ENCODE results near the gene PIGU. TPM values are rescaled to one million over a fixed set of nuclear protein-coding genes. Genes with fewer than 3 reads are reported as not detected.

PIGU gene
- total and polyA plus RNA-seq, 2 of the 13 experiments (the other 11 are each of a cell fraction or from before 2014, with no cell fraction given): 45.5 to 231 TPM

DNA sequence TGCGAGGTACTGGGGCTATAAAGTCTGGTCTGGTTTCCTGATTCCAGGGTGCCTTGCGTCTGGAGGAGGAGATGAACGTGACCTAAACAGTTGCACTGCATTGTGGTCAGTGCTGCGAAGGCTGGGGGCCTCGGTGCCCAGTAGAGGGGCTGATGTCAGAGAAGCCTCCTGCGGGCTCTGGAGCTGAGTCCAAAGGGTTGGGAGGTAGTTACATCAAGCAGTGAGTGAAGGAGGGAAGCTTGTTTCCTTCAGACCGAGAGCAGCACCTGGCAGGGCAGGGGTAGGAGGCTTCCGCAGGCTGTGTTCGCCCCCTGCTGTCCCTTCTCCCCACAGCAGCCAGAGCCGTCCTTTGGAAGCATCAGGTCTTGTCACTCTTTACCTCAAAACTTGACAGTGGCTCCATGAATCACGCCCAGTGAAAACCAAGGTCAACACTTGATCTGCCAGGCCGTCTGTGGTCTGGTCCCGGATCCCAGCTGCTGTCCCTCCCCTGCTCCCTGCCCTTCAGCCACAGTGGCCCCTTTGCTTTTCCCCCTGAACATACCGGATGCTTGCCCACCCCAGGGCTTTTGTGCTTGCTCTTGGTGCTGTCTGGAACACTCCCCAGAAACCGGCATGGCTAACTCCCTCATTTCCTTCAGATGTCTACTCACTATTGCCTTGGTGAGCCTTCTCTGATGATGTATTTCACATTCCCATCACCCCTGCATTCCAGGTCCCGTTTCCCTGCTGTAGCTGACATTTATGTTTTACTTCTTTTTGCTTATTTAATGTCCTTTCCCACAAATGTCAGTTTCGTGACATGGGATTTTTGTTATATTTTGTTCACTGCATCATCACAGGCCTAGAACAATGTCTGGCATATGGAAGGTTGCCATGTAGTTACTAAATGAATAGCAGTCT lies 153.7 kb downstream of the PIGU start (continued):
- TF ChIP-seq ZHX1 (CRISPR knock-in tag; IDR thresholded peaks at IDR 0.05; ENCODE audit: low read depth): no peak
- TF ChIP-seq ZC3H4 (CRISPR knock-in tag; IDR thresholded peaks at IDR 0.05; ENCODE audit: borderline replicate concordance): no peak
- TF ChIP-seq STAT6 (CRISPR knock-in tag; IDR thresholded peaks at IDR 0.05; ENCODE audit: borderline replicate concordance): no peak
- peak; percentile 79; the same call in 1 of the 2 replicates for TF ChIP-seq ZNF333 (CRISPR knock-in tag; IDR thresholded peaks at IDR 0.05; ENCODE audit: borderline replicate concordance)
- TF ChIP-seq KLF9 (CRISPR knock-in tag; IDR thresholded peaks at IDR 0.05; ENCODE audit: low read depth): no peak
- TF ChIP-seq ARNTL (CRISPR knock-in tag; IDR thresholded peaks at IDR 0.05): no peak
- no peak for TF ChIP-seq MXD4 (CRISPR knock-in tag; IDR thresholded peaks at IDR 0.05)
- TF ChIP-seq TGIF2 (CRISPR knock-in tag; IDR thresholded peaks at IDR 0.05): no peak
- TF ChIP-seq FOXC1 (CRISPR knock-in tag; IDR thresholded peaks at IDR 0.05; ENCODE audit: borderline replicate concordance): no peak
- TF ChIP-seq SALL1 (CRISPR knock-in tag; IDR thresholded peaks at IDR 0.05): peak; percentile 80
- TF ChIP-seq RFX5 (IDR thresholded peaks at IDR 0.05; ENCODE audit: low read depth, low read length): no peak
- TF ChIP-seq ZNF746 (CRISPR knock-in tag; IDR thresholded peaks at IDR 0.05): no peak
- TF ChIP-seq RARG (CRISPR knock-in tag; IDR thresholded peaks at IDR 0.05; ENCODE audit: low read depth): no peak
- TF ChIP-seq ZNF790 (CRISPR knock-in tag; IDR thresholded peaks at IDR 0.05; ENCODE audit: borderline replicate concordance): no peak
- TF ChIP-seq CHCHD3 (CRISPR knock-in tag; IDR thresholded peaks at IDR 0.05): no peak
- TF ChIP-seq EED (CRISPR knock-in tag; IDR thresholded peaks at IDR 0.05): no peak
- TF ChIP-seq ZNF350 (CRISPR knock-in tag; IDR thresholded peaks at IDR 0.05; ENCODE audit: borderline replicate concordance, low read depth): peak; percentile 87
- TF ChIP-seq CBX1 (IDR thresholded peaks at IDR 0.05; ENCODE audit: low read depth): no peak
- no peak for TF ChIP-seq SRF (IDR thresholded peaks at IDR 0.05; ENCODE audit: low read depth, low read length)
- no peak for TF ChIP-seq ZNF383 (CRISPR knock-in tag; IDR thresholded peaks at IDR 0.05; ENCODE audit: borderline replicate concordance)
- no peak for TF ChIP-seq ZNF7 (CRISPR knock-in tag; IDR thresholded peaks at IDR 0.05)
- TF ChIP-seq FOXP4 (CRISPR knock-in tag; IDR thresholded peaks at IDR 0.05): no peak
